ENCODE data around the gene EHMT1. TPM values are rescaled to one million over a fixed set of nuclear protein-coding genes. Genes with fewer than 3 reads are reported as not detected.
"Not testable (repeated sequence)": the region's sequence is repeated elsewhere in the genome, so short reads cannot be mapped to it uniquely, and the experiment has no call there.

EHMT1 gene
- total and polyA plus RNA-seq, 2 donors, result 44.7 to 48.6 TPM

- Histone ChIP-seq H3K36me3 (ENCODE audit: insufficient read depth) (peaks cover 7% of the 10 kb centered on the region), H3K4me3 (ENCODE audit: low read depth, low read length) (no peak overlapping the region), H3K27ac (ENCODE audit: low read depth) (no peak overlapping the region), H3K4me1 (ENCODE audit: insufficient read depth) (no peaks in the 10 kb centered on the region)
- WGBS, result 87% methylated on average over 4 of the region's 4 CpGs
- DNase-seq (ENCODE audit: extremely low spot score), result no peak
Observed at GRCh38 chr9:137802021-137802420, 183.2 kb downstream of the EHMT1 start.

GRCh38 chr9:137802521-137803243 is 183.9 kb downstream of the EHMT1 start:
- Histone ChIP-seq H3K4me3 (ENCODE audit: low read depth, low read length) (no peak overlapping the region), H3K36me3 (ENCODE audit: insufficient read depth) (peaks cover 7% of the 10 kb centered on the region), H3K27ac (ENCODE audit: low read depth) (no peak overlapping the region), H3K4me1 (ENCODE audit: insufficient read depth) (no peaks in the 10 kb centered on the region)
- no peak for DNase-seq (ENCODE audit: extremely low spot score)
- WGBS, result 92% methylated on average over 19 of the region's 19 CpGs

GRCh38 chr9:137804908-137805630 is 186.3 kb downstream of the EHMT1 start:
- WGBS, result 96% methylated on average over 14 of the region's 14 CpGs
- H3K4me3 ChIP-seq (ENCODE audit: low read depth, low read length), result no peak overlapping the region
- H3K27ac ChIP-seq (ENCODE audit: low read depth), result no peak overlapping the region
- no peaks in the 10 kb centered on the region for H3K4me1 ChIP-seq (ENCODE audit: insufficient read depth)
- peaks cover 3% of the 10 kb centered on the region for H3K36me3 ChIP-seq (ENCODE audit: insufficient read depth)
- no peak for DNase-seq (ENCODE audit: extremely low spot score)

GRCh38 chr9:137807721-137808703 is 189.2 kb downstream of the EHMT1 start:
- Histone ChIP-seq H3K27ac (ENCODE audit: low read depth) (no peak overlapping the region), H3K4me3 (ENCODE audit: low read depth, low read length) (no peak overlapping the region), H3K4me1 (ENCODE audit: insufficient read depth) (no peaks in the 10 kb centered on the region), H3K36me3 (ENCODE audit: insufficient read depth) (no peaks in the 10 kb centered on the region)
- no peak for DNase-seq (ENCODE audit: extremely low spot score)
- WGBS, result 94% methylated on average over 22 of the region's 22 CpGs

- no peak overlapping the region for H3K4me3 ChIP-seq (ENCODE audit: low read depth, low read length)
- whole genome bisulfite sequencing, result 92% methylated on average over 23 of the region's 23 CpGs
- no peak overlapping the region for H3K27ac ChIP-seq (ENCODE audit: low read depth)
- H3K36me3 ChIP-seq (ENCODE audit: insufficient read depth), result peaks cover 2% of the 10 kb centered on the region
- no peaks in the 10 kb centered on the region for H3K4me1 ChIP-seq (ENCODE audit: insufficient read depth)
- no peak for DNase-seq (ENCODE audit: extremely low spot score)
Observed at GRCh38 chr9:137809040-137809576, 190.3 kb downstream of the EHMT1 start.

- 98% methylated on average over 69 of the region's 69 CpGs for WGBS
- H3K4me3 ChIP-seq (ENCODE audit: low read depth, low read length); H3K4me1 ChIP-seq (ENCODE audit: insufficient read depth); H3K27ac ChIP-seq (ENCODE audit: low read depth); DNase-seq (ENCODE audit: extremely low spot score); H3K36me3 ChIP-seq (ENCODE audit: insufficient read depth): not testable (repeated sequence)
Observed at GRCh38 chr9:137809726-137810450, 191.1 kb downstream of the EHMT1 start.

GRCh38 chr9:137811283-137811870 is 192.6 kb downstream of the EHMT1 start:
- no peak overlapping the region for H3K4me3 ChIP-seq (ENCODE audit: low read depth, low read length)
- H3K36me3 ChIP-seq (ENCODE audit: insufficient read depth), result peaks cover 2% of the 10 kb centered on the region
- H3K27ac ChIP-seq (ENCODE audit: low read depth), result no peak overlapping the region
- WGBS, result 92% methylated on average over 30 of the region's 30 CpGs
- H3K4me1 ChIP-seq (ENCODE audit: insufficient read depth), result no peaks in the 10 kb centered on the region
- DNase-seq (ENCODE audit: extremely low spot score), result no peak

GRCh38 chr9:137812356-137813023 is 193.7 kb downstream of the EHMT1 start:
- no peak overlapping the region for H3K4me3 ChIP-seq (ENCODE audit: low read depth, low read length)
- no peak overlapping the region for H3K27ac ChIP-seq (ENCODE audit: low read depth)
- DNase-seq (ENCODE audit: extremely low spot score), result no peak
- peaks cover 2% of the 10 kb centered on the region for H3K36me3 ChIP-seq (ENCODE audit: insufficient read depth)
- H3K4me1 ChIP-seq (ENCODE audit: insufficient read depth), result no peaks in the 10 kb centered on the region
- WGBS, result 94% methylated on average over 9 of the region's 9 CpGs

- WGBS, result 96% methylated on average over 19 of the region's 19 CpGs
- Histone ChIP-seq H3K27ac (ENCODE audit: low read depth) (no peak overlapping the region), H3K4me3 (ENCODE audit: low read depth, low read length) (no peak overlapping the region), H3K4me1 (ENCODE audit: insufficient read depth) (no peaks in the 10 kb centered on the region), H3K36me3 (ENCODE audit: insufficient read depth) (peaks cover 2% of the 10 kb centered on the region)
- no peak for DNase-seq (ENCODE audit: extremely low spot score)
Observed at GRCh38 chr9:137813167-137813566, 194.4 kb downstream of the EHMT1 start.

- DNase-seq (ENCODE audit: extremely low spot score), result peak; percentile 48
- Histone ChIP-seq H3K4me3 (ENCODE audit: low read depth, low read length) (no peak overlapping the region), H3K36me3 (ENCODE audit: insufficient read depth) (peaks cover 4% of the 10 kb centered on the region), H3K4me1 (ENCODE audit: insufficient read depth) (no peaks in the 10 kb centered on the region), H3K27ac (ENCODE audit: low read depth) (peak overlapping the region; percentile 11)
- 88% methylated on average over 26 of the region's 26 CpGs for WGBS
Observed at GRCh38 chr9:137813651-137814415, 195.0 kb downstream of the EHMT1 start.

GRCh38 chr9:137814436-137814835 is 195.6 kb downstream of the EHMT1 start:
- no peak for DNase-seq (ENCODE audit: extremely low spot score)
- peaks cover 4% of the 10 kb centered on the region for H3K36me3 ChIP-seq (ENCODE audit: insufficient read depth)
- H3K4me3 ChIP-seq (ENCODE audit: low read depth, low read length), result no peak overlapping the region
- WGBS, result 93% methylated on average over 23 of the region's 23 CpGs
- no peak overlapping the region for H3K27ac ChIP-seq (ENCODE audit: low read depth)
- H3K4me1 ChIP-seq (ENCODE audit: insufficient read depth), result no peaks in the 10 kb centered on the region
